ENCODE data around the gene MISP.

Gene MISP

GRCh38 chr19:801030-801860, 50.3 kb downstream of the MISP start:
- DNase-seq (ENCODE audit: low read depth), result no peak
- in situ Hi-C loops (cut with HindIII; ENCODE audit: low sequenced_read_pairs), result no loop called here
- TF ChIP-seq CTCF (IDR thresholded peaks at IDR 0.05; ENCODE audit: low read depth, low read length, missing control alignments), result no peak
- H3K4me3 ChIP-seq (ENCODE audit: low read depth, low read length), result peak overlapping the region; percentile 73

- peak overlapping the region; percentile 73 for H3K4me3 ChIP-seq (ENCODE audit: low read depth, low read length)
- no peak for DNase-seq (ENCODE audit: low read depth)
- TF ChIP-seq CTCF (IDR thresholded peaks at IDR 0.05; ENCODE audit: low read depth, low read length, missing control alignments), result no peak
- in situ Hi-C loops (cut with HindIII; ENCODE audit: low sequenced_read_pairs), result no loop called here
Observed at GRCh38 chr19:801861-802497, 51.1 kb downstream of the MISP start.

- TF ChIP-seq CTCF (IDR thresholded peaks at IDR 0.05; ENCODE audit: low read depth, low read length, missing control alignments), result no peak
- peak; percentile 50 for DNase-seq (ENCODE audit: low read depth)
- in situ Hi-C loops (cut with HindIII; ENCODE audit: low sequenced_read_pairs), result no loop called here
- H3K4me3 ChIP-seq (ENCODE audit: low read depth, low read length), result peak overlapping the region; percentile 73
Observed at GRCh38 chr19:802498-803098, 51.7 kb downstream of the MISP start.

GRCh38 chr19:803099-803561, 52.2 kb downstream of the MISP start:
- no peak for TF ChIP-seq CTCF (IDR thresholded peaks at IDR 0.05; ENCODE audit: low read depth, low read length, missing control alignments)
- in situ Hi-C loops (cut with HindIII; ENCODE audit: low sequenced_read_pairs), result no loop called here
- peak overlapping the region; percentile 73 for H3K4me3 ChIP-seq (ENCODE audit: low read depth, low read length)
- DNase-seq (ENCODE audit: low read depth), result no peak

GRCh38 chr19:803686-804418, 52.9 kb downstream of the MISP start:
- in situ Hi-C loops (cut with HindIII; ENCODE audit: low sequenced_read_pairs), result no loop called here
- TF ChIP-seq CTCF (IDR thresholded peaks at IDR 0.05; ENCODE audit: low read depth, low read length, missing control alignments), result no peak
- no peak overlapping the region for H3K4me3 ChIP-seq (ENCODE audit: low read depth, low read length)
- DNase-seq (ENCODE audit: low read depth), result no peak
